ENCODE data around the gene RAMP3.
"Not testable (repeated sequence)": the region's sequence is repeated elsewhere in the genome, so short reads cannot be mapped to it uniquely, and the experiment has no call there.

RAMP3 gene, protein sequence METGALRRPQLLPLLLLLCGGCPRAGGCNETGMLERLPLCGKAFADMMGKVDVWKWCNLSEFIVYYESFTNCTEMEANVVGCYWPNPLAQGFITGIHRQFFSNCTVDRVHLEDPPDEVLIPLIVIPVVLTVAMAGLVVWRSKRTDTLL

DNA sequence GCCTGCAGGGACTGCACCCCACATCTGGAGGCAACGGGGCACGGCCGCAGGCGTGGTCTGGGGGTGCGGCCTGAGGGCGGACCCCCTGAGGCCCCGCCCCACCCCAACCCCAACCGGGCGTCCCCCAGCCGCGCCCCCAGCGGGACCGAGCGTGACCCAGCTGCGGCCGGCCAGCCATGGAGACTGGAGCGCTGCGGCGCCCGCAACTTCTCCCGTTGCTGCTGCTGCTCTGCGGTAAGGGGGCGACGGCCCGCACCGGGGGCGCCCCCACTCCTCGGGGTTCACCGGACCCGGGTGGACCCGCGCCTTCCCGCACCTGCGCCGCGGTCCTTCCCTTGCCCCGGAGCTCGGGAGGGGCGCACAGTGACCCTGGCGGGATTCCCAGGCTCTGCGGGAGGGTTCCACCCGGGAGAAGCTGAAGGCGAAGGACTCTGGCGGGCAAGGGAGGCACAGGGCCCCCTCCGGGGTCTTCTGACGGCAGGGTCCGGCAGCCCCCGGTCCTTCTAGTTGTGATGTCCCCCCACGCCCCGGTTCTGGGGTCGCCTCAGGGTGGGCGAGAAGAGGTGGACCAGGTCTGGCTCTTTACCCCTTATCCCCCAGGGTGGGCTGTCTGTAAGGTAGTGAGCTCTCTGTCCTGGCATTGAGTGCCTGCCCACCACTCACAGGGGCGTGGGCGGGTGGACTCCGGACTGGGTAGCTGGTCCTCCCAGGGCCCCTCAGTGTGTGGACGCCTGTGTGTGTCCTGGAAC lies at the start of gene RAMP3:
TSS of gene RAMP3 (plus strand) at position 139 of the 749 bp plus-strand sequence. CDS start at position 177, 38 bp downstream.
- DNase-seq (ENCODE audit: low spot score): no peak

DNA sequence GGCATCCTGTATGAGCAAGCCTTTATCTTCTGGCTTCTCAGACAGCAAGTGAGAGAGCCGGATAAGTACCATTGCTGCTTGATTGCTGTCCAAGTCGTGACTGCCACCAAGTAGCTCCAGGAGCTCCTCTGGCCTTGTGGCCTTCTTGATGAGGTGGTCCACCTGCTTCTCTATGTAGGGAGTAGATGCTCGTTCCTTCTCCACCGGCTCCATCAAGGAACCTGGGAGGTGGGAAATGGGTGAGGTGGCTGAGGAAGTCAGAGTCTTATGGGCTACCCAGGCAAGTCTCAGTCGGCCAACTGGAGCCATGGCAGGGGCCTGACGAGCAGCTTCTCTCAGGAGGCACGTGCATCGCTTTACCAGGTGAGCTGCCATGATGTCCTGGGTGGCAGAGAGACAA lies 48.7 kb upstream of the RAMP3 start:
- no peak for DNase-seq (ENCODE audit: low spot score)

DNA sequence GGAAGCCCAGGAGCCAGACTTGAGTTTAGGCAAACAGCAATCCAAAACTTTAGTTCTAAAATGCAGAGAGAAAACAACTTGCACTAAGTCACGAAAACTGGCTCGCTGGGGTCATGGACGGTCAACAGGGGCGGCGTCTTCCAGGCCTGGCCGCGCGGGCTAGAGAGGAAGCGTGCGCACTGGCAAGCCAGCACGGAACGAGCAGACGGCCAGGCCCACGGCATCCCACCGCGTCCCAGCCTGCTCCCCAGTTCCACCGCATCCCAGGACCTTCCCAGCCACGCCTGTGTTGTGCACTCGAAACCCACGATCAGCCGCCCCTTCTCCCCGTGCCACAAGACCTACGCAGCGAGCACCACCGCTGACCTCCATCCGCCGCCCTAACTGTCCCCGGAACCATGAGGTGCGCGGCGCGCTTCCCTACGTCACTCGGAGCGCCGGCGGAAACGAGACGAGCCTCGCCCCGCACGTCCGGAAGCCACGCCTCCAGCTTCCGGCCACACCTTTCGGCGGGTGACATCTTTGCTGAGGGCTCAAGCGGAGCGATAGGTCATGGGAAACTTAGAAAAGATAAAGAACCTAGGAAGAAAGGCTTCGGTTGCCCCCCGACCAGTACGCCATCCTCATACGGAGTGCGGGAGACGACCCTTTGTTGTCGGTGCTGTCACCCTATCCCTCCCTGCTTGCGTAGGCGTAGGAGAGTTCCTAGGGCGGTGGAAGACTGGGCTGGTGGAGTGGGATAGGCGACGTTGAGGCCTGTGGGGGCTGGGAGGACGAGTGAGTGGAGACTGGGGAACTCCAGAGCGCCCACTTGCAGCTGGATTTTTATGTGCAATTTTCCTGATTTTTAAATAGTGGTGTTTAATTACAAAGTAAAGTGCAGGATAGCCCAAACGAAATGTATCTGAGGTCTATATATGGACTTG lies 46.0 kb upstream of the RAMP3 start, which contains the start of gene TBRG4:
TSS of gene TBRG4 (minus strand) at position 400 of the 926 bp plus-strand sequence. CDS start 2,460 bp downstream, outside the sequence.
- DNase-seq (ENCODE audit: low spot score): peak; percentile 97

DNA sequence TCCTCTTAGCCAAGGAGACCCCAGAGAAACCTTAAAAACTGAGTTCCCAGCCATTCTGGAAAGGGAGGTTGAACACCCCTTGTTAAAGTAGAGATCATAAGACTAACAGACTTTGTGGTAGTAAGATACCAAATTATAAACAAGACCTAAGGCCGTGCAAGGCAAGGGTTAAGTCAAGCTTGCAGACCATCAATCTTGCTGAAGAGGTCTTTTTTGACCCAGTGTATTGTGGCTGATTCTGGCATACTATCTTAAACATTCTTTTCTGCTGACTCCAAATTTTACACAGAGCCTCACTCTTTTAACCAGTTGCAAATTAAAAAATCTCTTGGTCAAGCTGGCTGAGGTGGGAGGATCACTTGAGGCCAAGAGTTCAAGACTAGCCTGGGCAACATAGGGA lies 44.9 kb upstream of the RAMP3 start:
- no peak for DNase-seq (ENCODE audit: low spot score)

DNA sequence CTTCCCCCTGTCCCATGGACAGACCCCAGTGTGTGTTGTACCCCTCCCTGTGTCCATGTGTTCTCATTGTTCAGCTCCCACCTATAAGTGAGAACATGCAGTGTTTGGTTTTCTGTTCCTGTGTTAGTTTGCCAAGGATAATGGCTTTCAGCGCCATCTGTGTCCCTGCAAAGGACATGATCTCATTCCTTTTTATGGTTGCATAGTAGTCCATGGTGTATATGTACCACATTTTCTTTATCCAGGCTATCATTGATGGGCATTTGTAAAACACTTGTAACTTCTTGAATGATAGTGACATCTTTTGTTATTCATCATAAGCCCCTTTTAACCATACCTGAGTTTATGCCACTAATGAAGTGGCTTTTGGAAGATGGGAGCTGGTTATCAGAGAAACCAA lies 43.3 kb upstream of the RAMP3 start:
- DNase-seq (ENCODE audit: low spot score): not testable (repeated sequence)

DNA sequence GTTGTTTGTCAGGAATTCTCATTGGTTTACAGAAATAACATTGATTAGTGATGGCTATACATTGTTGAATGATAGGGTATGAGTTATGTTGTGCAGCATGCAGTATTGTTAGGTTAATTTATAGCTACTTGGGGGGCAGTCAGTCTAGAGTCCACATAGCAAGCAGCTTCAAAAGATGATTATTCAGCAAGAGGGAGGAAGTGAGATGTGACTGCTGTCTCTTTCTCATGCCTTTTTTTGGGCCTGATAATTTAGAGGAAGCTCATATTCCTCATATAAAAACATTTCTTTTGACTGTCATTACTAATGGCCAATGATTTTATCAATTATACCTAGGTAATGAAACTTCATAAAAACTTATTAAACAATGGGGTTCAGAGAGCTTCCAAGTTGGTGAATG lies 42.7 kb upstream of the RAMP3 start:
- DNase-seq (ENCODE audit: low spot score): no peak

DNA sequence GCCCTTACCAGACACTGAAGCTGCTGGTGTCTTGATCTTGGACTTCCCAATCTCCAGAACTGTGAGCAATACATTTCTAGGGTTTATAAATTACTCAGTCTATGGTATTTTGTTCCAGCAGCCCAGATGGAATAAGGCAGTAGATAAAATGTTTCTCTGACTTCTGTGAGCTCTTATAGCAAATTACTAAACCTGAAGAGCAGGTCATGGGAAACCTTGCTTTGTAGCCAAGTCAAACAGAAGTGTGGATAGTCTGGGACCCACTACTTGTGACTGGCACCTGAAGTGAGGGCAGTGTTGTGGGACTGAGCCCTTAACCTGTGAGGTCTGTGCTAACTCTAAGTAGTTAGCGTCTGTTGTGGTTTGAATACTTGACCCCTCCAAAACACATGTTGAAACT lies 41.5 kb upstream of the RAMP3 start:
- DNase-seq (ENCODE audit: low spot score): no peak

DNA sequence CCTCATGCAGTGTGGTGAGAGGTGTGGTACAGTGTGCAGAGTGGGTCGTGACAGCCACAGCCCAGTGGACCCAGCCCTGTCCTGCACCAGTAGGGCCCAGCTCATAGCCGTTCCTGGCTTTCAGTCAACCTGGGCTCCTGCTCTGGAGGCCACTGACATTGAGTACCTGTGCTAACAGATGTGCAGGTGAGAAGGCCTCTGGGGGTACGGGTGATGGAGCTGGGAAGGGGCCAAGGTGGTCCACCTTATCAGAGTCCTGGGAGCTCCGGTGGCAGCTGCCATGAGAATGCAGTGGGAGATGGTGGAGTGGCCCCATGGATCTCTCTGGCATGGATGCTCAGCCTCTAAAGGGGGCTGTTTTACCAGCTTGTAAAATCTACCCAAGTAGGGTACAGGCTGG lies 40.0 kb upstream of the RAMP3 start:
- no peak for DNase-seq (ENCODE audit: low spot score)

DNA sequence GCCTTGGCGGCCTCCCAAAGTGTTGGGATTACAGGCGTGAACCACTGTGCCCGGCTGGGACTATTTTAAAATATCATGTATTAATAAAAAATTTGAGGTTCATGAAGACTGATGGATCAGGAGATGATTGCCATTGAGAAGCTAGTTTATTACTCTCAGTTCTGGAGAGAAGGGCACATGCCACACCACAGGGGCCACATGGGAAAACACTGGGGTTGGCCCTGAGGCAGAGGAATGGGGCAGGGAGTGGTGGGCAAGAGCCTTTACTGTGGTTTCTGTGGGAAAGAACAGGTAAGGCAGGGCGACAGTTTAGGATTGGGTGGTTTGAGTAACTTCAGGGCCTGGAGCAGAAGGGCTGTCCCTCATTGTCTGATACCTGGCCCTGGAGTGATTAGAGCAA lies 39.3 kb upstream of the RAMP3 start:
- DNase-seq (ENCODE audit: low spot score): no peak

DNA sequence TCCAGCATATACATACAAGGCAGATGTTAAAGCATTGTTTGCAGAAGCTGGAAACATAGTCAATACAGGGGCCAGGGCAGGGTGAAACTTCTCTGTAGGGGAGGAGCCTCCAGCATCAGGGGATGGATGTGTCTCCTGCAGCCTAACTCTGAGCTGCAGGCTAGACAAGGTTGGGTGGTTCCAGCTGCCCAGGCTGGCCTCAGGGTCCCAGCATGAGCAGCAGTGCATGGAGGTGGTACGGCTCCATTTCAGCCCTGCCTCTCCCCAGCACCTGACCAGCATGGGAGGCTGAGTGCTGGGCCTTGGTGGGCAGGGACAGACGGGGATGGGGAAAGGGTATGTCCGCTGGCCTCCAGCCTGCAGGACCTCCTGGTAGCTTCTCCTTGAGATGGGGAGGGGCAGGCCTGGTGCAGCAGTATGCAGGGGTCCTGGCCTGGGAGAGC lies 38.7 kb upstream of the RAMP3 start:
- no peak for DNase-seq (ENCODE audit: low spot score)

DNA sequence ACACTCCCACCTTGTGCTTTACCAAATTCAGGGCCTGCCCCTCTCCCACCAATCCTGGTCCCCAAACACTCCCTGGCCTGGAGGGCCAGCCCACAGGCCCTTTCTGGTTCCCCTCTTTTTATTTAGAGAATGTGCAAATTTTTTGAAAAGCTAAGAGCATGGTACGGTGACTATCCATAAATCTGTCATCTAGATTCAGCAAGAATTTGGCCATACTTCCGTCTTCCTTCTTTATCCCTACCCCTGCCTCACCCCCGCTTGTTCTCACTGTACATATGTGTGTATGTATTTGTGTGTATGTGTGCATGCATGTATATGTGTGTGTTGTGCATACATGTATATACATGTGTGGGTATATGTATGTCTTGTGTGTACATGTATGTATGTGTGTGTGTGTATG lies 38.0 kb upstream of the RAMP3 start:
- no peak for DNase-seq (ENCODE audit: low spot score)

DNA sequence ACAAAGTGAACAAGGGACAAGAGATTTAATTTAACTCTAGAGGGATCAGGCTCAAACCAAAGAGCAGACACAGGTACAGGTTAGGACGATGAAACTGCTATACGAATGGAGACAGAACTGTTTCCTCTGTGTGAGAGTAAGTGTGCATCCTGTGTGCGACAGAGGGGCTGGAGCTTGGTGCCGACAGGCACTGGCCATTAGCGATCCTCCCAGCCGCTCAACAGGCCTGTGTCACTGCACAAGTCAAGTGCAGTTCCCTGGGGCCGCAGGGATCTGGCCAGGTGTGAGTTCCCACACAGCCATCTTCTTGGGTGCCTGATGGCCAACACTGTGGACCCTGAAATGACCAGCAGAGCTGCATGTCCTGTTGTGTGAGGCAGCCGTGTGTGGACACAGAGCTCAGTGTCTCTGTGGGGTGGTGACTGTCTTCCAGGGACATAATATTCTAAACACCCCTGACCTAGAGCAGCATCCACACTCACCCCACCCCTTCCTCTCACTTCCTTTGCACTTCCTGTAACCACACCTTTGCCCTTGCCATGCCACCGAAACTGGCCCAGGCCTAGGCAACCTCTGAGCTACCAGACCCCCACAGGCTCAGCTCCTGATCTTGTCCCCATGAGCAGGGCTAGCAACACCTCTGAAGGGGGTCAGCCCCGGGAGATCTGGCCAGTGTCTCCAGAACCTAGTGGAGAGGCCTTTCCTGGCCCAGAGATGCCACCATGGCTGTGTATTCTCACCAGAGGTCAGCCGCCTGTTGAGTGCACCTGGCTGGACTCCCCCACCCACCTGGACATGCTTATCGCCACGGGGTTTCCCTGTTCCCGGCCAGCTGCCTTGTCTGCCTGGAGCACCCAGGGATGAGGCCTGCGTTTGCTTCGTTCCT lies 34.4 kb upstream of the RAMP3 start:
- DNase-seq (ENCODE audit: low spot score): no peak

DNA sequence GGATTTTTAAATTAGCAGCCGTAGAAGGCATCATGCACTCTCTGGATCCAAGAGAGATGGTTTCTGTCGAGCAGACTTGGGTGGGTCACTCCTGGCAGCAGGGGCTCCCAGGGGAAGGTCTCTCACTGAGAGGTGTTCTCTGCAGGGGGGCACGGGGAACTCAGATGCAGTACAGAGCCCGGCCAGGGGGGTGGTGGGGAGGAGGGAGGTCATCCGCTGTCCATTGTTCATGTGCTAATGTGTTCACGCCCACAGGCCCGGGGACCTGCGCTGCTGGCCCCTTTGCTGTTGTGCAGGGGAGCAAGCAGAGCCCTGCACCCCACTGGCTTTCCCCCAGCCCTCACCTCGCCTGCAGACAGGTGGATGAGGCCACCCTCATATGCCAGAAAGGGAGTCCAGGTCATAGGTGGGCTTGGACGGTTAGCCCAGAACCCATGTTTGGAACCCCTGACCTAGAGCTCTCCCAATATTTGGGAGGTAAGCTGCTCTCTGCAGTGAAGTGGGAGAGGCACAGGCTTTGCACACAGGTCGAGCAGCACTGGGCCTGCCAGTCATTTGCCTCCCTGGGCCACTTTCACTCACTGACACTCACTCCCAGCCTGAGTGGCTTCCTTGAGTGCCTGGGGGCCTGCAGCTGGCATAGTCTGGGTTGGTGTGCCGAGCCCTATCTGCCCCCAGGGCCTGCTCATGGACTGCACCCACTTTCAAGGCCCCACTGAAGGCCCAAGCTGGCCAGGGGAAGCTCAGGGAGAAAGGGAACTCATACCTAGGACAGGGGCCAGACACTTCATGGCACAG lies 33.5 kb upstream of the RAMP3 start:
- no peak for DNase-seq (ENCODE audit: low spot score)

DNA sequence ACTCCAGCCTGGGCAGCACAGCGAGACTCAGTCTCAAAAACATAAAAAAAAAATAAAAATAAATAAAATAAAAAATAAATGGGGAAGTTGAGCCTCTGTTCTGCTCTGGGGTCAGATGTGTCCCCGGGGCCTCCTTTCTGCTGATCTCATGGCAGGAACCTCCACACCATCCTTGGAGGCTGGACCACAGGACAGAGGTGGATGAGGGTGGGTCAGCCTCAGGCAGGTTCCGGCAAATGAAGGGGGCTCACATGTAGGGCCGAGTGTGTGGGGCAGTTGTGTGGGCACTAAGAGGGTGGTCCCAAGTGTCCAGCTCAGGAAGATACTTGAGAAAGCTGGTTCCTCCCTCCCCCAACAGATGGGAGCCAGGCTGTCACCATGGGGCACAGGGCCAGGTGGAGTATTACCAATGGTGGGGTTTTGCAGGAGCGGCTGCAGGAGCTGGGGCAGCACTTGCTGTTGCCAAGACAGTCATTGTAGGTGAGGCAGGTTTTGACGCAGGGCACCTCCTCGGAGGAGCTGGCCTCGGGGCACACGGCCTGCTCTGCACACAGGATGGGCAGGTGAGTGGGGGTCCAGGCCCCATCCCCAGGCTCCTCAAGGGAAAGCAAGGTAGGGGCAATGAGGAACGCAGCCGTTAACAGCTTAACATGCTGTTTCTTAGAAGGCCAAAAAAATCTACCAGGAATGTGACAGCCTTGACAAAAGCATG lies 32.2 kb upstream of the RAMP3 start:
- no peak for DNase-seq (ENCODE audit: low spot score)

DNA sequence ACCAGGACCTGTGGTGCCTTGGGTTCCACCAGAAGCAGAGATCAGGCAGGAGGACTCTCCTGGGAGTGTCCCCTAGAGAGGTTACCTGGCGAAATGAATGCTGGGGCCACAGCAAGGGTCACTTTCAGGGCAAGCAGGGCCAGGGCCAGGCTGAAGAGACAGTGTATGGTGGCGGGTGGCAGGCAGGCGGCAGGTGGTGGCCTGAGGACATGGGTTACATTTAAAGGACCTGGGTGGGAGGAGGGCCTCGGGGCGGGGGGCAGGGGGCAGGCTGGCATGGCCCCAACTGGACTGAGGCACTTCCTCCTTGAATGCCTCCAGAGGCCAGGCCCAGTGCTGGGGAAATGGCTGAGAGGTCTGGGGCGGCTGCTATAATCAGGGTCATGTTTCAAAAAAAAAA lies 31.4 kb upstream of the RAMP3 start:
- DNase-seq (ENCODE audit: low spot score): no peak

DNA sequence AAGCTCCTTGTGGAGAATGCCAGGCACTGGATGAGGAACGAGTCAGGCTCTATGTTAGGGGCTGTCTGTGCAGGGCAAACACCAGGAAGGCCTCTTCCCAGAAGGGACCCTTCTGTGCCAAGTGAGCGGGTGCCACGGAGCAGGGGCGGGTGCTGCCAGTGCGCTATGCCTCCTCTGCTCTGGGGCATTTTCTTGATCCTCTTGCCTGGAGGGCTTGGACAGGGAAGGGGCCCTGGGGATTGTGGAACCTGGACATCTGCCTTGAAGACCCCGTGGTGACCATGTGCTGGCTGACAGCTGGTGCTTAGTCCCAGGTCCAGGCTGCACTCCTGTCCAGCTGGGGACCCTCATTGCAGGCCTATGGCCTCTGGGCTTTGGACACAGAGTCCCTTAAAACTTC lies 30.7 kb upstream of the RAMP3 start:
- no peak for DNase-seq (ENCODE audit: low spot score)

DNA sequence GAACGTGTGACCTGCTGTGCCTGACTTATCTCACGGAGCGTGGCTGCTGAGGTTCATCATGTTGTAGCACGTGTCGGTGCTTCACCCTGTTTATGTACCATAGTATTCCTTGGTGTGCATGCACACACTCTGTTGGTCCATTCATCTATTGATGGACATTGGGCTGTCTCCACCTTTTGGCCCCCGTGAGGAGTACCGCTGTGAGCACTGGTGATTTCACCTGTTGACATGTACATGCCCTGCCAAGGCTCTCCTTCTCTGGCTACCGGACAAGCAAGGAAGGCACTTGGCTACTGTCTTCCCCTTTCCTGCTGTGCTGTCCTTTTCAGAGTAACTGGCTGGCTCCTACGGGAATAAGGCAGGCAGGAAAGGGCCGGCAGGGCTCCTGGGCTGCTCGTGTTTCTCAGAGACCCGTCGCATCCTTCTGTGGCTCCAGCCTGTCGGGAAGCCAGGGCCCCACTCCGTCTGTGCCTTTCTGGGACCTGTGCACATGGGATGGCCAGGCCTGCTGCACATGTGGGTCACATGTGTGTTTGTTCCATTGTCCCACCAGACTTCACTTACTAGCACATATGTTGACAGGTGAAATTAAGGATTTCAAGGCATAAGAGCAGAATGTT lies 28.3 kb upstream of the RAMP3 start:
- DNase-seq (ENCODE audit: low spot score): no peak

DNA sequence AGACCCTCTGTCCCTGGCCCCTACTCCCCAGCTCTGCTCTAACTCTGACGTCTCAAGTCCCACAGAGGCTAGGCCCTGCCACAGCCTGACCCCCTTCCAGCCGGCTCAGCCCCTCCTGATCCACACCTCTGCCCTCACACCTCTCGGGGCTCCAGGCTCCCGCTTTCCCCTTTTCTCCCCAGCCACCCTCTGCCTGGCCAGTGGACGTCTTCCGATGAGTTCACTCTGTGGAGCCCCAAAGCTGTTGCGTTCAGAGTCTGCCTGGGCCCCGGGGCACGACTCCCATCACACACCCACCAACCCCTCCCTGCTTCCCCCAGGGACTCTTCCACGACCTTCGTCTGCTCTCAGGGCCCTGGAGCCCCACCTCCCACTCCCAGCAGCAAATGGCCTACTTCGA lies 27.7 kb upstream of the RAMP3 start:
- no peak for DNase-seq (ENCODE audit: low spot score)

DNA sequence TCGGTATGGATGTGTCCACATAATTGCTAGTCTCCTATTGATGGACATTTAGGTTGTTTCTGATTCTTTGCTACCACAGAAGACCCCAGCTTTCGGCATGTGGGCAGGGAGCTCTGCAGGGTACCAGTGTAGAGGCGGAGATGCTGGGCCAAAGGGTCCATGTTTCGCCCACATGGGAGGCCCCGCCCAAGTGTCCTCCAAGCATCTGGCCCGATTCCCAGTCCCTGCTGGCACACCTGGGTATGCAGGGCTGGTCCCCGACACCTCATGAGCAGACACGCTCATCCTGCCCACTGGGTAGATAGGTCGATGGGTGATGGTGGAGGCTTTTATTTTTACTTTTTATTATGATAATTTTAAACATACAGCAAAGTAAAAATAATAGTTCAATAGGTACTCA lies 26.7 kb upstream of the RAMP3 start:
- DNase-seq (ENCODE audit: low spot score): no peak

DNA sequence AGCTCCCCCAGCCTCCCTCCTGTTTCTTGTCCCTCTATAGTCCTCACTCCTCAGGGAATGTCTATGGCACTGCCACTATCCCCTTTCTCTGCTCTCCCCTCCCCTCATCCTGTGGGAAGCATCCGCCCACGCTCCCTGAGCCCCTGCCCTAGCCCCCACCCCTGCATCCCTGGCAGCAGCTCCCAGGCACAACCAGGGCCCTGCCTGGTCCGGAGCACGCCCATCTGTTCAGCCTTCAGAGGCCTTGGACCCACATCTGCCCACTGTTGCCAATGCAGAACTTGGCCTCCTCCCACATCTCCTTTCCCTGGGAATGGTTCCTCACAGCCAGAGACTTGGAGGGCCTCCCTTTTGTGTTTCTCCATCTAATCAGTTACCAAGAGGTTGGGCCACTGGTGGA lies 25.7 kb upstream of the RAMP3 start:
- DNase-seq (ENCODE audit: low spot score): no peak

Measured in GM03348 (cell line).